K562 (cell line): ENCODE results near the gene SLC37A4. TPM values are rescaled to one million over a fixed set of nuclear protein-coding genes. Genes with fewer than 3 reads are reported as not detected.

Experiments
- ATAC-seq: fragments of 200-7000 bp; cut with Tn5 transposase; 3 replicates; pipeline ENCODE4 v1.9.1; 2020; ENCODE audit warnings: moderate library complexity
- BruUV-seq: library from RNA; stranded (reverse); fragments of 400-500 nt; replicated peaks from 2 replicates; lab custom pipeline; 2021; lab: Mats Ljungman, UMichigan
- CTCF ChIA-PET: fragments of 300-600 bp; formaldehyde crosslinking; extraction: SDS; loops from one replicate; lab custom pipeline; 2021; ENCODE audit warnings: low intra/inter-chr PET ratio; lab: Yijun Ruan, JAX
- POLR2A ChIA-PET: fragments of 300-600, 350-650 bp; sonication (Branson Sonifier 250); formaldehyde crosslinking; extraction: SDS; loops from one replicate; lab custom pipeline; 2021; ENCODE audit warnings: antibody characterized with exemption, inconsistent platforms; lab: Yijun Ruan, JAX
- DNase-seq, 4 experiments: peaks; one replicate each; pipeline versions ENCODE4 v3.0.0 to v3.0.0-alpha.2; 2011 to 2018; ENCODE audit warnings: low spot score in 3 of 4, mixed read lengths in 3 of 4; ENCODE audit errors: extremely low read depth in 1 of 4
- FAIRE-seq: peaks from 2 replicates; lab custom pipeline; 2011; peaks lifted over from hg19 to GRCh38; lab: Jason Lieb, UNC
- H2AFZ ChIP-seq: 2 replicates; pipeline ENCODE4 v1.6.0; 2011; ENCODE audit warnings: low read depth, low read length, control low read depth, inconsistent platforms
- H3K27ac ChIP-seq: fragments of 200-600 bp; 3 replicates; pipeline ENCODE4 v1.8.0; 2011; ENCODE audit warnings: low read depth, mild to moderate bottlenecking, control low read depth, inconsistent platforms, low read length, moderate library complexity, mixed read lengths; ENCODE audit errors: extremely low read depth
- H3K27me3 ChIP-seq, 2 experiments: fragments of 300-600 bp in 1 of 2; 2 replicates in 1 of 2; 3 replicates in 1 of 2; pipeline versions ENCODE4 v1.6.0 to v1.8.0; 2011; ENCODE audit warnings: inconsistent platforms in 2 of 2, low read length in 2 of 2, mild to moderate bottlenecking in 1 of 2, mixed read lengths in 1 of 2, moderate library complexity in 1 of 2; ENCODE audit not compliant: control insufficient read depth in 2 of 2, insufficient read depth in 2 of 2
- H3K36me3 ChIP-seq: fragments of 300-600 bp; 3 replicates; pipeline ENCODE4 v1.8.0; 2011; ENCODE audit warnings: mild to moderate bottlenecking, low read length, inconsistent platforms; ENCODE audit not compliant: control insufficient read depth, insufficient read depth
- H3K4me1 ChIP-seq, 2 experiments: fragments of 200-600 bp in 1 of 2; replicated peaks in 1 of 2; 2 replicates in 1 of 2; 3 replicates in 1 of 2; pipeline versions ENCODE4 v1.5.1 to v1.8.0; 2011; ENCODE audit warnings: inconsistent platforms in 2 of 2, low read length in 2 of 2, mild to moderate bottlenecking in 1 of 2, mixed read lengths in 1 of 2, moderate library complexity in 1 of 2; ENCODE audit not compliant: control insufficient read depth in 2 of 2, insufficient read depth in 2 of 2
- H3K4me2 ChIP-seq: 2 replicates; pipeline ENCODE4 v1.6.1; 2011; ENCODE audit warnings: low read length, control low read depth, inconsistent platforms, mixed read lengths; ENCODE audit not compliant: insufficient read depth
- H3K4me3 ChIP-seq: fragments of 200-600 bp; sonication (generic), shearing (Covaris generic); 2 replicates; pipeline ENCODE4 v1.5.1; 2016; ENCODE audit warnings: control low read depth, inconsistent platforms
- H3K79me2 ChIP-seq: fragments of 200-600 bp; 3 replicates; pipeline ENCODE4 v1.8.0; 2011; ENCODE audit warnings: low read length, inconsistent platforms; ENCODE audit not compliant: control insufficient read depth, insufficient read depth
- H3K9ac ChIP-seq, 2 experiments: 2 replicates each; pipeline versions ENCODE4 v1.6.0 to v1.6.1; 2011; ENCODE audit warnings: low read depth in 2 of 2, low read length in 2 of 2, control low read depth in 1 of 2, inconsistent platforms in 1 of 2, mild to moderate bottlenecking in 1 of 2, mixed read lengths in 1 of 2; ENCODE audit not compliant: insufficient read depth in 1 of 2
- H3K9me1 ChIP-seq: one replicate; pipeline ENCODE4 v1.6.0; 2011; ENCODE audit warnings: inconsistent platforms, mild to moderate bottlenecking, low read length, moderate library complexity; ENCODE audit not compliant: control insufficient read depth, insufficient read depth
- H3K9me3 ChIP-seq: replicated peaks from 2 replicates; pipeline ENCODE4 v1.5.1; 2011; ENCODE audit warnings: low read depth, low read length, inconsistent platforms; ENCODE audit not compliant: control insufficient read depth, insufficient read depth
- H4K20me1 ChIP-seq: replicated peaks from 2 replicates; pipeline ENCODE4 v1.6.1; 2011; ENCODE audit warnings: low read length, inconsistent platforms, mixed read lengths; ENCODE audit not compliant: control insufficient read depth, insufficient read depth
- CHD1 ChIP-seq: fragments of 200-600 bp; sonication (generic); IDR thresholded peaks from one replicate; pipeline ENCODE4 v1.6.1; 2012; ENCODE audit warnings: mild to moderate bottlenecking, moderate library complexity, low read length, inconsistent platforms
- IRF1 ChIP-seq: sonication (generic); formaldehyde crosslinking; IDR thresholded peaks from 2 replicates; pipeline ENCODE4 v1.8.0; 2022; ENCODE audit warnings: missing genetic modification reagents, mild to moderate bottlenecking, borderline replicate concordance
- MITF ChIP-seq: IDR thresholded peaks from 2 replicates; pipeline ENCODE4 v1.6.1; 2014; ENCODE audit warnings: antibody characterized with exemption
- RAD51 ChIP-seq: fragments of 450-650 bp; IDR thresholded peaks from 2 replicates; pipeline ENCODE4 v1.7.1; 2016; ENCODE audit warnings: low read depth, mild to moderate bottlenecking, borderline replicate concordance
- RBM25 ChIP-seq: fragments of 200-400 bp; formaldehyde crosslinking; IDR thresholded peaks from 2 replicates; pipeline ENCODE4 v1.6.1; 2018; ENCODE audit warnings: low read length, low read depth, moderate library complexity; ENCODE audit not compliant: severe bottlenecking
- SMARCB1 ChIP-seq: IDR thresholded peaks from 2 replicates; pipeline ENCODE4 v1.6.1; 2011; ENCODE audit warnings: improper control_type of control experiment, low read depth; ENCODE audit not compliant: insufficient read length
- TSC22D4 ChIP-seq: fragments of 450-650 bp; IDR thresholded peaks from 2 replicates; pipeline ENCODE4 v1.6.1; 2016; ENCODE audit warnings: missing genetic modification characterization, missing biosample characterization, control low read depth
- ZNF121 ChIP-seq: sonication (generic); formaldehyde crosslinking; conservative IDR thresholded peaks from 2 replicates; pipeline ENCODE4 v1.8.0; 2022; ENCODE audit warnings: missing genetic modification reagents
- ZNF584 ChIP-seq: fragments of 200-800 bp; sonication (Bioruptor generic); IDR thresholded peaks from 2 replicates; pipeline ENCODE4 v1.6.1; 2016; ENCODE audit warnings: low read depth, mild to moderate bottlenecking, missing genetic modification characterization, missing compliant biosample characterization
- WGBS: fragments of 100-300 bp; shearing (Covaris generic); methylation state at CpG from one replicate; pipeline ENCODE4 v1.1.6; 2016; ENCODE audit warnings: low coverage, mixed read lengths; ENCODE audit not compliant: insufficient coverage; ENCODE audit errors: missing lambda C conversion rate; 5-methylcytosine and 5-hydroxymethylcytosine counted together
- in situ Hi-C: fragments of 300-500 bp; cut with MboI; formaldehyde crosslinking; loops from 4 replicates; pipeline ENCODE4 v1.15.0; 2018; ENCODE audit warnings: inconsistent platforms, mixed read lengths
- intact Hi-C: fragments of 100-400 bp; cut with micrococcal nuclease; formaldehyde crosslinking; loops from 2 replicates; pipeline ENCODE4 v1.14.2; 2022
- polyA plus RNA-seq, 8 experiments: library from polyadenylated mRNA; depleted of rRNA in 4 of 8; stranded (reverse) in 5 of 8; unstranded in 3 of 8; fragments of >200 nt; fragmentation: Nextera tagmentation in 2 of 8; fragmentation: Illumina TruSeq in 1 of 8; extraction: Ambion mirVana in 2 of 8; extraction: Trizol in 1 of 8; gene quantifications; 2 replicates each; pipeline versions ENCODE4 v1.2.1 to v1.2.3, GENCODE V29; 2011 to 2014; ENCODE audit warnings: inconsistent platforms in 1 of 8, missing spikeins in 1 of 8
- total RNA-seq, 7 experiments: library from RNA; depleted of rRNA in 6 of 7; stranded (reverse); fragments of >200 nt in 6 of 7; fragmentation: Illumina TruSeq in 2 of 7; extraction: Trizol in 2 of 7; gene quantifications; 2 replicates each; pipeline versions ENCODE4 v1.2.1 to v1.2.3, GENCODE V29; 2011 to 2021; ENCODE audit warnings: low replicate concordance in 1 of 7

Gene SLC37A4
- total and polyA plus RNA-seq, 9 of the 15 experiments (the other 6 are each of a cell fraction or from before 2014, with no cell fraction given), result 24.7 to 73.9 (median 40.7) TPM

- intact Hi-C loops (no loop called here), in situ Hi-C loops (no loop called here)
- Histone ChIP-seq H3K27me3 (no peaks in the 10 kb centered on the region), H3K9me3 (no peaks in the 10 kb centered on the region), H3K9me1 (no peaks in the 10 kb centered on the region), H3K27ac (no peak overlapping the region), H3K4me1 (peaks cover 8 to 16% of the 10 kb centered on the region in 2 experiments; a peak in 4 of 5 replicates), H2AFZ (no peak overlapping the region), H4K20me1 (no peaks in the 10 kb centered on the region), H3K36me3 (no peaks in the 10 kb centered on the region), H3K4me2 (no peak overlapping the region), H3K4me3 (no peak overlapping the region), H3K9ac (no peak overlapping the region), H3K79me2 (peaks cover 9% of the 10 kb centered on the region)
- ATAC-seq, result no peak
- no peak for DNase-seq
- FAIRE-seq, result no peak
- BruUV-seq, result no TSS peak
- 56% methylated on average over 3 of the region's 3 CpGs for WGBS
- CTCF ChIA-PET, result no interaction called here
- TF ChIP-seq RAD51 (no peak), ZNF121 (CRISPR knock-in tag) (peak; percentile 60; the same call in 1 of the 2 replicates), SMARCB1 (no peak), RBM25 (peak; percentile 44), TSC22D4 (tag) (no peak), IRF1 (CRISPR knock-in tag) (no peak), ZNF584 (CRISPR knock-in tag) (no peak), MITF (no peak), CHD1 (no peak)
- POLR2A ChIA-PET, result interaction anchor here (0.6 to 2.5 kb wide), 2 partner anchors 20 to 22 kb away, joined by 3 to 11 read pairs; partner anchors contain the start of gene HYOU1
Measured at GRCh38 chr11:119034813-119035212, 4.1 kb upstream of the SLC37A4 start.
